ENCODE results near the gene CACNA2D1. TPM values are rescaled to one million over a fixed set of nuclear protein-coding genes. Genes with fewer than 3 reads are reported as not detected.

Gene CACNA2D1
- total and polyA plus RNA-seq, 2 donors (not counting 1 experiment from before 2014, with no cell fraction given), result 31.7 to 64.4 TPM

DNA sequence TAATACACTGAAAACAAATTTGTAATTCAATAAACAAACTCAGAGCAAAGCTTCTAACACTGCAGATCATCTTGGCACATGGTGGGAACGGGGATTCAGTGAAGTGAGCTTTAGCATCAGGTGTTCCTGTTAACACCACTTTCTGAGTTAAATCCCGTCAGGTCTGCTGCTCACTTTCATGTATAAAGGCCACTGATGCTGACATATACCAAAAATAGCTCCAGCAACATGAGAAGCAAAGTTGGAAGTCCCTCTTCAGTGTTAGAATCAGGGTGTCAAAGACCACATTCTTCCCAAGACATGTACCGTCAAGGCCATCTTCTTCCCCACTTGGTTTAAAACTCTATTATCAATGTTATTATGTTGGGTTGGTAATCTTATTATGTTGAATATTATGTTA is 11.7 kb upstream of the CACNA2D1 start:
- no peaks in the 10 kb centered on the region for H3K36me3 ChIP-seq (ENCODE audit: control insufficient read depth, insufficient read depth, low read length)
- H3K27me3 ChIP-seq (ENCODE audit: control insufficient read depth, insufficient read depth, low read length), result no peaks in the 10 kb centered on the region
- no peak for DNase-seq (ENCODE audit: low read depth in 2 of 2)
- H3K4me2 ChIP-seq (ENCODE audit: extremely low read depth, insufficient read depth, low read length), result no peak overlapping the region
- no peaks in the 10 kb centered on the region for H3K9me3 ChIP-seq (ENCODE audit: control insufficient read depth, insufficient read depth, low read depth, low read length)
- no peaks in the 10 kb centered on the region for H3K4me1 ChIP-seq (ENCODE audit: control insufficient read depth, extremely low read depth, insufficient read depth, low read length)
- no peaks in the 10 kb centered on the region for H4K20me1 ChIP-seq (ENCODE audit: control insufficient read depth, extremely low read depth, insufficient read depth, low read length)
- no peak overlapping the region for H2AFZ ChIP-seq (ENCODE audit: low read length)
- TF ChIP-seq, protein P1, sequence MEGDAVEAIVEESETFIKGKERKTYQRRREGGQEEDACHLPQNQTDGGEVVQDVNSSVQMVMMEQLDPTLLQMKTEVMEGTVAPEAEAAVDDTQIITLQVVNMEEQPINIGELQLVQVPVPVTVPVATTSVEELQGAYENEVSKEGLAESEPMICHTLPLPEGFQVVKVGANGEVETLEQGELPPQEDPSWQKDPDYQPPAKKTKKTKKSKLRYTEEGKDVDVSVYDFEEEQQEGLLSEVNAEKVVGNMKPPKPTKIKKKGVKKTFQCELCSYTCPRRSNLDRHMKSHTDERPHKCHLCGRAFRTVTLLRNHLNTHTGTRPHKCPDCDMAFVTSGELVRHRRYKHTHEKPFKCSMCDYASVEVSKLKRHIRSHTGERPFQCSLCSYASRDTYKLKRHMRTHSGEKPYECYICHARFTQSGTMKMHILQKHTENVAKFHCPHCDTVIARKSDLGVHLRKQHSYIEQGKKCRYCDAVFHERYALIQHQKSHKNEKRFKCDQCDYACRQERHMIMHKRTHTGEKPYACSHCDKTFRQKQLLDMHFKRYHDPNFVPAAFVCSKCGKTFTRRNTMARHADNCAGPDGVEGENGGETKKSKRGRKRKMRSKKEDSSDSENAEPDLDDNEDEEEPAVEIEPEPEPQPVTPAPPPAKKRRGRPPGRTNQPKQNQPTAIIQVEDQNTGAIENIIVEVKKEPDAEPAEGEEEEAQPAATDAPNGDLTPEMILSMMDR (conservative IDR thresholded peaks at IDR 0.05 in 1 of 2, IDR thresholded peaks at IDR 0.05 in 1 of 2; ENCODE audit: low read depth in 1 of 2, low read length in 2 of 2), result no peak
- TF ChIP-seq EZH2 (IDR thresholded peaks at IDR 0.05; ENCODE audit: low read length, missing control alignments), result no peak
- no peak overlapping the region for H3K4me3 ChIP-seq (replicated peaks in 1 of 4; ENCODE audit: control extremely low read depth in 1 of 4, insufficient read depth in 1 of 4, low read depth in 3 of 4, low read length in 4 of 4)
- H3K27ac ChIP-seq (ENCODE audit: insufficient read depth, low read length), result no peak overlapping the region
- no peak overlapping the region for H3K9ac ChIP-seq (ENCODE audit: insufficient read depth, low read length)
- H3K79me2 ChIP-seq (ENCODE audit: control insufficient read depth, insufficient read depth, low read length), result no peaks in the 10 kb centered on the region

DNA sequence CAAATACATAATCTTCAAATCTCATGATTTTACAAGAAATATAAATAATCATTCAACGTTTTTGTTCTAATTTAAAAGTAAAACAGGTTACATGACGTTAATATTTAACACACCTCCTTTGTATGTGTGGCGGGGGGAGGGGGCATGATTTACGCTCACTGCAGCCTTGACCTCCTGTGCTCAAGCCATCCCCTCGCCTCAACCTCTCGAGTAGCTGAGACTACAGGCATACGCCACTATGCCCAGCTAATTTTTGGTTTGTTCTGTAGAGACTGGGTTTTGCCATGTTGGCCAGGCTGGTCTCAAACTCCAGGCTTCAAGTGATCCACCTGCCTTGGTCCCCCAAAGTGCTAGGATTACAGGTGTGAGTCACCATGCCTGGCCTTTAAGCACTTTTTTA is 7.2 kb upstream of the CACNA2D1 start:
- Histone ChIP-seq H3K36me3 (ENCODE audit: control insufficient read depth, insufficient read depth, low read length) (no peaks in the 10 kb centered on the region), H3K27me3 (ENCODE audit: control insufficient read depth, insufficient read depth, low read length) (no peaks in the 10 kb centered on the region), H3K27ac (ENCODE audit: insufficient read depth, low read length) (no peak overlapping the region), H3K9ac (ENCODE audit: insufficient read depth, low read length) (no peak overlapping the region), H2AFZ (ENCODE audit: low read length) (no peak overlapping the region), H4K20me1 (ENCODE audit: control insufficient read depth, extremely low read depth, insufficient read depth, low read length) (no peaks in the 10 kb centered on the region), H3K4me1 (ENCODE audit: control insufficient read depth, extremely low read depth, insufficient read depth, low read length) (no peaks in the 10 kb centered on the region), H3K4me2 (ENCODE audit: extremely low read depth, insufficient read depth, low read length) (no peak overlapping the region), H3K4me3 (replicated peaks in 1 of 4; ENCODE audit: control extremely low read depth in 1 of 4, insufficient read depth in 1 of 4, low read depth in 3 of 4, low read length in 4 of 4) (no peak overlapping the region), H3K9me3 (ENCODE audit: control insufficient read depth, insufficient read depth, low read depth, low read length) (no peaks in the 10 kb centered on the region), H3K79me2 (ENCODE audit: control insufficient read depth, insufficient read depth, low read length) (no peaks in the 10 kb centered on the region)
- no peak for DNase-seq (ENCODE audit: low read depth in 2 of 2)
- no peak for TF ChIP-seq EZH2 (IDR thresholded peaks at IDR 0.05; ENCODE audit: low read length, missing control alignments)
- TF ChIP-seq, protein P1 (conservative IDR thresholded peaks at IDR 0.05 in 1 of 2, IDR thresholded peaks at IDR 0.05 in 1 of 2; ENCODE audit: low read depth in 1 of 2, low read length in 2 of 2), result no peak

DNA sequence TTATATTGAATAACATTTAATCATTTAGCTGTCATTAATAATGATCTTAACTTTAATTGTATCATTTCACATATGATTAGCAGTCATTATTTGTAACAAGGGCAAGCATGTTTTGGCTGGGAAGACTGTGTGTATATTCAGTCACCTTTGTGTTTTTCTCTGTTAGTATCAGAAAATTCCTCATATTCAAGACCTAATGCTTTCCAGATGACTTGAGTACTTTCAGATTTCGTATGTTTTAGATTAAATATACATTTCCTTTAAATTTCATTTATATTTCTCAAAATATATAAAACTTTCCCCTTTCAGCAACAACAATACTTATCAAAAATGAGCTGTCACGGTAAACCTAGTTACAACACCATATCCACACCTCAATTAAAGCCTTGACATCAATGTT is 6.3 kb upstream of the CACNA2D1 start:
- no peak for TF ChIP-seq EZH2 (IDR thresholded peaks at IDR 0.05; ENCODE audit: low read length, missing control alignments)
- TF ChIP-seq, protein P1 (conservative IDR thresholded peaks at IDR 0.05 in 1 of 2, IDR thresholded peaks at IDR 0.05 in 1 of 2; ENCODE audit: low read depth in 1 of 2, low read length in 2 of 2), result no peak
- H3K4me2 ChIP-seq (ENCODE audit: extremely low read depth, insufficient read depth, low read length), result no peak overlapping the region

More for the DNA sequence above, 6.3 kb upstream of the CACNA2D1 start:
- H3K79me2 ChIP-seq (ENCODE audit: control insufficient read depth, insufficient read depth, low read length), result no peaks in the 10 kb centered on the region
- H3K27ac ChIP-seq (ENCODE audit: insufficient read depth, low read length), result no peak overlapping the region
- H3K36me3 ChIP-seq (ENCODE audit: control insufficient read depth, insufficient read depth, low read length), result no peaks in the 10 kb centered on the region
- no peaks in the 10 kb centered on the region for H3K9me3 ChIP-seq (ENCODE audit: control insufficient read depth, insufficient read depth, low read depth, low read length)
- no peak for DNase-seq (ENCODE audit: low read depth in 2 of 2)
- no peaks in the 10 kb centered on the region for H3K4me1 ChIP-seq (ENCODE audit: control insufficient read depth, extremely low read depth, insufficient read depth, low read length)
- H3K4me3 ChIP-seq (replicated peaks in 1 of 4; ENCODE audit: control extremely low read depth in 1 of 4, insufficient read depth in 1 of 4, low read depth in 3 of 4, low read length in 4 of 4), result no peak overlapping the region
- H4K20me1 ChIP-seq (ENCODE audit: control insufficient read depth, extremely low read depth, insufficient read depth, low read length), result no peaks in the 10 kb centered on the region
- H3K27me3 ChIP-seq (ENCODE audit: control insufficient read depth, insufficient read depth, low read length), result no peaks in the 10 kb centered on the region
- H3K9ac ChIP-seq (ENCODE audit: insufficient read depth, low read length), result no peak overlapping the region
- no peak overlapping the region for H2AFZ ChIP-seq (ENCODE audit: low read length)

All from fibroblast of lung (primary cell).